Middle frontal gyrus (tissue), 1 donor: ENCODE results near the gene APC.
A peak's percentile ranks its signal among the peaks of the same experiment; 100 is the strongest.
"Not testable (repeated sequence)": the region's sequence is repeated elsewhere in the genome, so short reads cannot be mapped to it uniquely, and the experiment has no call there.

Source experiments
- DNase-seq: peaks from one replicate; pipeline ENCODE4 v3.0.0-alpha.2; 2015; ENCODE audit warnings: low spot score; ENCODE audit errors: extremely low spot score

Gene APC

DNA sequence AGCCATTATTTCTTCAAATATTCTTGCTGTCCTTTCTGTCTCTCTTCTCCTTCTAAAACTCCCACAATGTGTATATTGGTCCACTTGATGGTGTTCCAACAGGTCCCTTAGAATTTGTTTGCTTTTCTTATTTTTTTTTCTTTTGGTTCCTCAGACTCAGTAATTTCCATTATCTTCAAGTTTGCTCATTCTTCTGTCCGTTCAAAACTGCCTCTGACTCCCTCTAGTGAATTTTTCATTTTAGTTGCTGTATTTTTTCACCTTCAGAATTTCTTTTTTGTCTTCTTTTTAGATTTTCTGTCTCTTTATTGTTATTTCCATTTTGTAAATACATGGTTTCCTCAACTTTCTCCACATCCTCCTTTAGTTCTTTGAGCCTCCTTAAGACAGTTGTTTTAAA, 117.0 kb downstream of the APC start:
- DNase-seq = no peak

DNA sequence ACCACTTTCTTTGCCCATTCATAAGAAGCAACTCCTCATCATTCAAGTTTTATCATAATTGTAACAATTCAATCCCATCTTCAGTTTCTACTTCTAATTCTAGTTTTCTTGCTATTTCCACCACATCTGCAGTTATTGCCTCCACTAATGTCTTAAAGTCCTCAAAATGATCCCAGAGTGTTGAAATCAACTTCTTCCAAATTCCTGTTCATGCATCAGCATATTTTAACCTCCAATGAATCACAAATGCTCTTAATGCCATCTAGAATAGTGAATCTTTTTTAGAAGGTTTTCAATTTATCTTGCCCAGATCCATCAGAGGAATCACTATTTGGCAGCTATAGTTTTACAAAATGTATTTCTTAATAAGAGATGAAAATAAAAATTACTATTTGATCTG, 120.2 kb downstream of the APC start:
- DNase-seq = no peak

DNA sequence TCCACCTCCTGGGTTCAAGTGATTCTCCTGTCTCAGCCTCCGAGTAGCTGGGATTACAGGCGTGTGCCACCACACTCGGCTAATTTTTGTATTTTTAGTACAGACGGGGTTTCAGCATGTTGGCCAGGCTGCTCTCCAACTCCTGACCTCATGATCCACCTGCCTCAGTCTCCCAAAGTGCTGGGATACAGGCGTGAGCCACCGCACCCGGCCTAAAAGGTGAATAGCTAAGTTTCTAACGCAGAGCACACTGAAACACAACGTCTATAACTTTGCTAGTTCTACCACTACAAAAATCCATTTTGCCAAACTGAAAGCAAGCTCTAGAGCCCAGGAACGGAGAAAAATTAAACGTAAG, 122.9 kb downstream of the APC start:
- not testable (repeated sequence) for DNase-seq

DNA sequence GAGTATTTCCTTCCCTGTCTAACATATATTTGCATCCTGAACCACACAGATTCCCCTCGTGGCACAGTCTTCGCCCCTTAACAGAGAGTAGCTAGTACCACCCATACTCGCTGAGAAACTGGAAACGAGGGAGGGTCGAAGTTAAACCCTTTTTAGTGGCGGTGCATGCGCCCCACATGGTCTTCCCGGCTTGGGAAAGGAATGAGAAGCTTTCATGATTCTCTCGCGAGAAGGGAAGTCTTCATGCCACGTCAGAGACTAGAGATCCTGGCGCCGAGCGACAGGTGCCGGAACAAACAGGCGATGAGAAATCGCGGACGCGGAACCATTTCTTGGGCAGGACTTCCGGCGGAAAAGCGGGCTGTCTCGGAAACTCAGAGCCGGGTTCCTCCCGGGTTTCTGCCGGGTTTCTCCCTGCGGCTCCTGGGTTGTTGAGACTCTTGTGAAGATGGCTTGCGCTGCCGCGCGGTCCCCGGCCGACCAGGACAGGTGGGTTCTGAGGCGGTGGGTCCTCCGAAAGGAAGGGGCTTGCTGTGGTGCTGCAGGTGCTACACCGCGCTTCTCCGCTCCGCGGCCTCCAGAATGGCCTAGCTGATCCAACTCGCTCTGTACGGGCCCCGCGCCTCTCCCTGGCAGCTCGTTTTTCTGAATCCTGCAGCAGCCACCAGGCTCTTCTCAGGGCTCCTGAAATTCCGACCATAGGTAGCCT, 123.4 kb downstream of the APC start, which contains the start of gene SRP19:
Gene SRP19 (plus strand): TSS at position 359 of the 709 bp plus-strand sequence. CDS start 90 bp downstream, at position 449.
- peak; percentile 94 for DNase-seq

DNA sequence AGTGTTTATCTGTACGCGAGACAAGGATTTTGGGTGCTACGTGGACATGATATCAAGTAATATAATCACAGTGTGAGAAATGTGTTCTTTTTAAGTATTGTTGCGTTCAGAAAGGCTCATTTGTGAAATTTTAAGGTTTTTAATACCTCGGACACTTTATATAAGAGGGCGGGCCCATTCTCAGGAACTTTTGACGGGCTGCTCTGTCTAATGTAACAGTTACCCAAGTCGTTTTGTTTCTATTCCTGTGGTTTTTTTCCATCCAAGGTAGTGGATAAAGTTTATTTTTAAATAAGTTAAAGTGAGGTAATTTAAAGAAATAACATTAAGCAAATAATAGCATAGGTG, 123.9 kb downstream of the APC start:
- DNase-seq = no peak

DNA sequence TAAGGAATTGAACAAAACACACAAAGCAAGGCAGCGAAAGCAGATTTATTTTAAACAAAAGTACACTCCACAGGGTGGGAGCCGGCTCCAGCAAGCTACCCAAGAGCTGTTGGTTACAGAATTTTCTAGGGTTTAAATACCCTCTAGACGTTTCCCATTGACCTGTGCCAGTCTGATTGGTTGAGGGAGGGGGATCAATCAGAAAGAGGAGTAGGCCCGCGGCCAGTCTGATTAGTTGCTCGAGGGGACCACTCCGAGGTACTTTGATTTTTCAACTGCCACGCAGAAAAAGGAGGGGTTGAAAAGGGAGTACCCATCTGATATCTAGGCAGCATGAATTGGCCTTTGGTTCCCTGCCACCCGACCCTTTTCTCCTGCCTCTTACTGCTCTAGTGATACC, 124.4 kb downstream of the APC start:
- no peak for DNase-seq

DNA sequence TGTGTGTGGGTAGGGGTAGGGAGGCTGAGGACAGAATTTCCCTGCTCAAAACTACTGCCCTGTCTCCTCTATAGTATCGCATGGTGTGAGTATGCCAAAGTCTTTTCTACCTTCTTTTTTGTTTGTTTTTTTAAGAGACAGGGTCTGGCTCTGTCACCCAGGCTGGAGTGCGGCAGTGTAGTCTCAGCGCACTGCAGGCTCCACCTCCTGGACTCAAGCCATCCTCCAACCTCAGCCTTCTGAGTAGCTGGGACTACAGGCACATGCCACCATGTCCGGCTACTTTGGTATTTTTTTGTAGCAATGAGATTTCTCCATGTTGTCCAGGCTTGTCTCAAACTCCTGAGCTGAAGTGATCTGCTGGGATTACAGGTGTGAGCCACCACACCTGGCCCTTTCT, 125.9 kb downstream of the APC start:
- DNase-seq = no peak

DNA sequence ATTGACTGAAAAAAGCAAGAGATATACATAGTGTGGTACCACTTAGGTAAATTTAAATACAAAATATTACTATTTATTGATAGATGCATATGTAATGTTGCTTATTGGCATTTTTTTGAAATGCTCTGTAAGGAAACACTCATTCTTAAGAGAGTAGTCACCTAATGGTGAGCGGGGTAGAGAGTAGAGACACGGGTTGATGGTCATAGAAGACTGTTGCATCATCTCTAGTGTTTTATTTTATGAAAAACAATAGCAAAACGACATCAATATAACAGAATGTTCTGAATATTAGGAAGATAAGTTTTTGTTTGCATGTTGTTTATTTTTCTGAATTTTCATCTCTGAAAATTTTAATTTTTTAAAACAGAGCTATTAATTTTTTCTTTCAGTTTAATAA, 127.4 kb downstream of the APC start:
- DNase-seq = no peak

DNA sequence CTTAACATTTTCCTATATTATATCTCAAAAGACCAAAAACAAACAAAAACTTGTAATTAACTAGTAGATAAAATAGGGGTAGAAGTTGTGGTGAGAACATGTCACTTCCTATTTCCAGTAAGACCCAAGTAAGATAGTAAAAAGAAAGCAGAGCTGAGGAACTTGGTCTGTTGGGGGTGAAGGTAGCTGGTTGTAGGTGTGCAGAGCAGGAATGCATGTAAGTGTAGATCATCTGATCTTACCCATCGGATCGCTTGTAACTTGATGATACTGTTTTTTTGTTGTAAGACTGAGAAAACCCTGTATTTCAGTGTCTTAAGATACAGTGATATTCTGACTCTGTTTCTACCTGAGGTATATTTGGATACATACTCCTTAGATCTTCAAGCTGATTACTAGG, 129.1 kb downstream of the APC start:
- no peak for DNase-seq

DNA sequence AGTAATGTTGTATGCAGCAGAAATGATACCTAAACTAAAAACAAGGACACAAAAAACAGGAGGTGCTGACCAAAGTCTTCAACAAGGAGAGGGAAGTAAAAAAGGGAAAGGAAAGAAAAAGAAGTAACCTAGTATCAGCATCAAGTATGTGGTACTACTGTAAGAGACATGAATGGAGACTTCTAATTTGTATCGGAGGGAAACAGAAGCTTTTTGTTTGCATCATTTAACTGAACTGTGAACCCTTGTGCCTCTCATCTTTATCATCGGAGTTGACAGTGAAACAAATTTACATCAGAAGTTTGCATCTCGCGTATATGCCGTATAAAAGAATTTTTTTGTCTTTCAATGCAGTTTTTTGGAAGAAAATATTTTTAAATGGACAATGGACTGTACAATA, 129.7 kb downstream of the APC start:
- DNase-seq = no peak

DNA sequence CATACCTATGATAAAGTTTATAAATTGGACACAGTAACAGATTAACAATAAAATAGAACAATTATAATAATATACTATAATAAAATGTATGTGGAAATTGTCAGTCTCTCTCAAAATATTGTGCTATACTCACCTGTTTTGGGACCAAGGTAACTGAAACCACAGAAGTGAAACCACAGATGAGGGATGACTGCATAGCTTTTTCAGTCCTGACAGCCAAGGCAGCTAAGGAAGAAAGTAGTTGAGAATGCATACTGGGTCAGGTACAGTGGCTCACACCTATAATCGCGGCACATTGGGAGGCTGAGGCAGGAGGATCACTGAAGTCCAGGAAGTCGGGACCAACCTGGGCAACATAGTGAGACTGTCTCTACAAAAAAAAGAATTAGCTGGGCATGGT, 132.3 kb downstream of the APC start:
- no peak for DNase-seq

DNA sequence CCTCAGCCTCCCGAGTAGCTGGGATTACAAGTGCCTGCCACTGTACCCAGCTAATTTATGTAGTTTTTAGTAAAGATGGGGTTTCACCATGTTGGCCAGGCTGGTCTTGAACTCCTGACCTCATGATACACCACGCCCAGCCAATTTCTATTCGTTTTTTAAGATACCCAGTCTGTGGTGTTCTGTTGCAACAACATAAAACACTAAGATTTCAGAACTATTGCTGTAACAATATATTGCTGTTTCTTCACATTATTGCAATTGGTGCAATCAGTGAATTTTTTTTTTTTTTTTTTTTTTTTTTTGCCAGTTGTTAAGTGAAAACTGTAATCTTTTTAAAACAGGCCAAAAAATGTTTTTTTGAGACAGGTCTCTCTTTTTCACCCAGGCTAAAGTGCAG, 133.3 kb downstream of the APC start:
- no peak for DNase-seq

DNA sequence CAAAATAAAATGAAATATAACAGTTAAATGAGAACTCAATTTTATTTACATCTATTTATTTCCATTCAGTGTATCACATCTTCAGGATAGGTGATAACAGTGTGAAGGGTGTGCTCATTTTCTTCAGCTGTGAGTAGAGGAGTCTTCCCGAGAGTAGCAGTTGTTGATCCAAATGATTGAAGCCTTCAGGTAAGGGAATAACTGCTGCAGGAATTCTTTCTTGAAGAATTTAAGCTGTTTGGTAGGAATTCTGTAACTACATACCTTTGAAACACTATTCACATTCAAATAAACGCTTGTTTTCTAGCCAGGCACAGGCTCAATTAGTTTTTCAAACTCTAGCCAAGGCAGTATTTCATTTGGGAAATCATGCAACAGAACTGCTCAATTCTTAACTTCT, 138.7 kb downstream of the APC start:
- no peak for DNase-seq

DNA sequence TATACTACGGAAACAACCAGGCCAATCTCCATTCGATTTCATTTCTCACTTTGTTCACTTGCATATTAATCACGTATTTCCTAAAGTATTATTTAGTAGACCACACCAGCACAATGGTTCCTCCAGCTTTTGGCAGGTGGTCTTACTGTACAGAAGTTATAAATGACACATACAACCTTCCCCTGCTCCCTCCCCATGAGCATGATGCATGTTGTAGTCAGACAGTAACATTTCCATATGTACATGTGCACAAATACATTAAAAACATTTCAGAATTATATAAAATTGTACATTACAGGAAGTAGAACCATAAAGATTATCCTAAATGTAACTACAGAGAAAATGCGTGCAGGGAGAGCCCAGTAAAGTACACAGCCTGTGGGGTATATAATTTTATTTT, 140.4 kb downstream of the APC start:
- no peak for DNase-seq

DNA sequence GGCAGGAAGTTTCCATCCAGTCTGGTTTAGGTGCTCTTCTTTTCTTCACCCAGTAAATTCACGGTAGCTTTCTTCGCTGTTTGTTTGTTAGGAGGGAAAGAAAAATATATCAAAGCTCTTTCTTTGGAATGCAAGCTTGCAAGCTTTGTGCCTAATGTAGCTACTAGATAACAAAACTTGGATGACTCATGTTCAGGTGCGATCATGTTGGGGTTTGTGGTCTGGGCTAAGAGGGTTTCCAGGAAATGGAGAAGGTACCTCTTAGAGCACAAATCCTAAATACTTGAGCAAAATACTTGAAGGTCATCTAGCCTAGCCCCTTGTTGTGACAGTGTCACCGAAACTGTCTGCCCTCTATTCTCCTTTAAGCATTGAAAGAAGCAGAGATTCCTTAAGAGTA, 141.1 kb downstream of the APC start:
- DNase-seq = no peak

DNA sequence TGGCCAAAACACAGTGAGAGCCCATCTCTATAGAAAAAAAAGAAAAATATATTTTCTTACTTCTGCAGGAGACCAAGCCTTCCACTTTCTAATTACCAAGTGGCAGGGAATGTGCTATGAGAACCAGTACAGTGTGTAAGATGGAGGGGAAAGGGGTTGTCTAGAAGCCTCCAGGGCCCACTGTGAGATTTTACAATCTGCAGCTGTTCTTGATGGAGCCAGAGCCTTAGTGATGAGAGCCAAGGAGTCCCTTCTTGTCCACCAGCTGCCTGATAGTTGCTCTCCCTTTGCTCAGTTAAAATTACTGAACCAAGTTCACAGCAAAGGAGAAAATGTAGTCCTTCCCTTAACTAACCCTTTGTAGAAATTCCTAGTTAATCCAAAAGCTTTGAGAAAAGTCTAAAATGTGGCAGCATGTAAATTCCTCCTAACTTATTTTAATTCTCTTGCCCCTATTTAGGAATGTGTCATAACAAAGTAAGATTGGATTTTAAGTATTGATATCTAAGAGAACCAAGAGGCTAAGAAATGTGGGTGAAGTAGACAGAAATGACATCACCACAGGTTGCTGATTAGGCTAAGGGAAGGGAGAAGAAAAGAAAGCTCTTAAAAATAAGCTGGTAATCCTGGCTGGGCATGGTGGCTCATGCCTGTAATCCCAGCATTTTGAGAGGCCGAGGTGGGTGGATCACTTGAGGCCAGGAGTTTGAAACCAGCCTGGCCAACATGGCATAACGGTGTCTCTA, 142.7 kb downstream of the APC start:
- no peak for DNase-seq

DNA sequence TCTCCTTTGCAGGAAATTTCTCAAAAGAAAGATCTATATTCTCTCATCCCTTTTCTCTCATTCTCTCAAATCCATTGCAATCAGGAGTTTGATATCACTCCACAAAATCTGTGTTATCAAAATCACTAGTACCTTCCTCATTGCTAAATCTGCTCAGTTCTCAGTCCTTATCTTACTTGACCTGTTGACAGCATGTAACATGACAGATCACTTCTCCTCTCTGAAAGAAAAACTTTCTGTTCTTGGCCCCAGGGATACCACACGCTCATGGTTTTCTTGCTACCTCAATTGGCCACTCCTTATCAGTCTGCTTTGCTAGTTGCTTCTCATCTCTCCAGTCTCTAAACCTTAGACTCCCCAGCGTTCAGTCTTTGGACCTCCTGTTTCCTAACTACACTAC, 145.5 kb downstream of the APC start:
- no peak for DNase-seq

DNA sequence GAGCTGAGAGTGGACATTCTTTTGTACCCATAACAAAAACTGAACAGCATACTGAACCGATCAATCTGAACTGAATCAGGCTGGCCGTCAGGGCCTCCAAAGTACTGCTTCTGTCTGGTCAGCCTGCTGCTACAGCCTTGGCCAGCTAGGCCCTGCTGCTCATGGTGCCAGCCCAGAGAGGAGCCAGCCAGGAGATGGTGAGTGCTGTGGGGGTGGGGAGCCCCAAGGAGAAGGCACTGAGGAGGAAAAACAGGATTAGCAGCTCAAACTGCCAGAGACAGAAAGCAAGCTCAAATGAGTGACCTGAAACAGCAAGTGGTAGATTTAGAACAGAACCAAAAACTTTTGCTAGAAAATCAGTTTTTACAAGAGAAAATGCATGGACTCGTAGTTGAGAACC, 147.3 kb downstream of the APC start:
- no peak for DNase-seq

DNA sequence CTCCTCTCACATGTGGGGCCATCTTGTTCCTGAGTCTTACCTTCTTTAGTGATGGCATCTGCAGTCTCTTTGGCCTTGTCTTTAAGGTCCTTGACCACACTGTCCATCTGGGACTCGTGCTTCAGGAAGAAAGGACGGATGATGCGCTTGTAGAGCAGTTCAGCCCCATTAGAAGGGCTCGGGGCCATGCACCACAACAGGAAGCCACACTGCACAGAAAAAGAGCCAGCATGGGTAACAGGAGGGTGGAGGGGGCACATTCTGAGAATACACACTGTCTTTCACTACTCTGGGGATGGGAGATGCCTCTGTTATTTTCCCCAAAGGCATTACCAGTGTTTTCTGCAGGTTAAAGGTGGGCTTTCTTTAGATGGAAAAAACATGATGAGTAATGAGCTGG, 149.3 kb downstream of the APC start:
- no peak for DNase-seq

DNA sequence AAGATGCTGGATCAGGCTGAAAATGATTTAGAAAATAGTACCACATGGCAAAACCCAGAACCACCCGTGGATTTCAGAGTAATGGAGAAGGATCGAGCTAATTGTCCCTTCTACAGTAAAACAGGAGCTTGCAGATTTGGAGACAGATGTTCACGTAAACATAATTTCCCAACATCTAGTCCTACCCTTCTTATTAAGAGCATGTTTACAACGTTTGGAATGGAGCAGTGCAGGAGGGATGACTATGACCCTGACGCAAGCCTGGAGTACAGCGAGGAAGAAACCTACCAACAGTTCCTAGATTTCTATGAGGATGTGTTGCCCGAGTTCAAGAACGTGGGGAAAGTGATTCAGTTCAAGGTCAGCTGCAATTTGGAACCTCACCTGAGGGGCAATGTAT, 154.4 kb downstream of the APC start:
- DNase-seq = not testable (repeated sequence)

DNA sequence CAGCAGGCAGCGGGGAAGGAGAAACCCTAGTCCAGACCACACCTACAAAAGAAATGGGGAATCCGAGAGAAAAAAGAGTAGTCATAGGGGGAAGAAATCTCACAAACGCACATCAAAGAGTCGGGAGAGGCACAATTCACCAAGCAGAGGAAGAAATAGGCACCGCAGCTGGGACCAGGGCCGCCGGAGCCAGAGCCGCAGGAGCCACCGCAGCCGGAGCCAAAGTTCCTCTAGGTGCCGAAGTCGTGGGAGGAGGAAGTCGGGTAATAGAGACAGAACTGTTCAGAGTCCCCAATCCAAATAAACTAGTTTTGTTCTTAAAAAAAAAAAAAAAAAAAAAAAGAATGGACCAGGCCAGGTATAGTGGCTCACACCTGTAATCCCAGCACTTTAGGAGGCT, 155.1 kb downstream of the APC start:
- no peak for DNase-seq

DNA sequence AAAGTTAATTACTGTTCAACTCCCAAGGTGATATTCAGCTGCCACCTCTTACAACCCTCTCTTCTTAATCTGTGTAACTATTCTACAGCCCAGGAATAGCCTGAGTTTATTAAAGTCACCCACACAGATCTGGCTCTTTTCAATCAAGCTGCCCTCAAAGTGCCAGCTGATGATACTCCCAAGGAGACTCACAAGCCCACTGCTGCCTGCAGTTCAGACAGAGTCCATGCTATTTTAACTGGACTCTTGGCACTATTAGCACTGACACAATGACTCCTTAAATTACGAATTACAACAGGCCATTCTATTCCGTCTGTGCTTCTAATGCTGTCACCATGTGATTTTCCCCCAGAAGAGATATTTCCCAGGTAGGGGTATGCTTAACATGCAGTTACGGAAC, 158.0 kb downstream of the APC start:
- no peak for DNase-seq
